MV-4-11 (cell line): ENCODE data around the gene CSHL1.
"Not testable (repeated sequence)": the region's sequence is repeated elsewhere in the genome, so short reads cannot be mapped to it uniquely, and the experiment has no call there.

Experiments used
- DNase-seq: peaks from one replicate; lab custom pipeline; 2025; lab: John Stamatoyannopoulos, UW

The CSHL1 gene

DNA sequence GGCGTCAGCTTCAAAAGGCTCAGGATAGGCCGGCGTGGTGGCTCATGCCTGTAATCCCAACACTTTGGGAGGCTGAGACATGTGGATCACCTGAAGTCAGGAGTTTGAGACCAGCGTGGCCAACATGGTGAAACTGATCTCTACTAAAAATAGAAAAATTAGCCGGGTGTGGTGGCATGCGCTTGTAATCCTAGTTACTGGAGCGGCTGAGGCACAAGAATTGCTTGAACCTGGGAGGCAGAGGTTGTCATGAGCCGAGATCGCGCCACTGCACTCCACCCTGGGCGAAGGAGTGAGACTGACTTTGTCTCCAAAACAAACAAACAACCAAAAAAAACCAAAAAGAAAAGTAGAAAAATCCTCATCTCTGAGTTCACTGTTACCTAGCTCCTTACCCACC is 25.9 kb downstream of the CSHL1 start:
- DNase-seq, result not testable (repeated sequence)

DNA sequence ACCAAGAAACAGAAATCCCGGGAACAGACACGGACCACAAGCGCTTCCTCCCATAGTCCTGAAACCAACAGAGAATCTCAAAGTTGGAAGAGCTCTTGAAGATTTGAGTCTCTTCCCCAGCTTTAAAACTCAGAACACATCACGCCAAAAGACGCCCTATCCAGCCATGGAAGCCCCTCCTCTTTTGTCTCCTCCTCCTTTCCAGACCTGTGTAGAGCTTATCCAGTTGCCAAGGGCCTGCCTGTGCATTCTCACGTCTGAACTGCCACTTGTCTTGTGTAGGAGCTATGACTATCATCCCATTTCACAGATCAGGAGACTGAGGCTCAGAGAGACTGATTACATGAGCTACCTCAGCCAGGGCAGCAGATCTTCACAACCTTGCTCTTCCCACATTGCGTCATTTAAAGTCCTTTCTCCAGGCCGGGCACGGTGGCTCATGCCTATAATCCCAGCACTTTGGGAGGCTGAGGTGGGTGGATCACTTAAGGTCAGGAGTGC is 28.4 kb downstream of the CSHL1 start:
- not testable (repeated sequence) for DNase-seq

DNA sequence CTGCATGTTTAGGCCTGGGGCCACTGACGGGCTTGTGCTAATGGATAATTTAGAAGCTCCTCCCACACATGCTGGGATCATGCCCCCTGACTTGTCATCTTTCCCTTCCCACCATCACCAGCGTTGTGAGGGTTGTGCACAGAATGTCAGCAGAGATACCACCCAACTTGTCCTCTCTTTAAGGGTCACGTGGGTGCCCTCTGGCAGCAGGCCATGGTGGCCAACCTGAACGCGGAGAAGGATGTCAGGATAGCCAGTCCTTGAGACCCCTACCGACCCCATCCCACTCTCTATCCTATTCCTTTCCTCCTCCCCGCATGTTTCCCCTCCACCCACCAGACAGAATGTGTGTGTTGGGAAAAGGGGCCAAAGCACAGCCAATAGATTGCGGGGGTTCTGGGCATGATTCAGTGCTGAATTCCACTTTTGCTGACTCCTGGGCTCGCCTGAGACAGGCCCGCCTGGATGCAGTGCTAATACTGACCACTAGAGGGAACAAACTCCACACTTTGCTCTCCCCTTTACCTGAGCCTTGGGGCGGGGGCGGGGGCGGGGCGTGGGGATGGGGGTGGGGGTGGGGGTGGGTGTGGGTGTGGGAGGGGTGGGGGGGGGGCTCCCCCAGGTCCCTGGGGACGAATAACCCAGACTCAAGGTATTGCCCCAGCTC is 29.0 kb downstream of the CSHL1 start, which contains the start of gene GH2:
Gene GH2, minus strand, starts transcription at position 10 of the 667 bp plus-strand sequence. CDS start 143 bp downstream, outside the sequence.
- no peak for DNase-seq

DNA sequence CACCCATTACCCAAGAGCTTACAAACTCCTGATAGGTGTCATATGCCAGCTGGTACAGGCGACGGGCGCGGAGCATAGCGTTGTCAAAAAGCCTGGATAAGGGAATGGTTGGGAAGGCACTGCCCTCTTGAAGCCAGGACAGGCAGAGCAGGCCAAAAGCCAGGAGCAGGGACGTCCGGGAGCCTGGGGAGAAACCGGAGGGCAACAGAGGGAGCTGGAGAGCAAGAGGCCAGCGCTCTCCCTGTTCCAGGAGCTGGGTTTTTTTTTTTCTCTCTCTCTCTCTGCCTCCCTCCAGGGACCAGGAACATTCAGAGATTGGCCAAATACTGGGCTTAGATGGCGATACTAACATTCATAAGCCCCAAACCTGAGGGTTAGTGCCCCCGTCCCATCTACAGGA is 29.7 kb downstream of the CSHL1 start:
- DNase-seq, result not testable (repeated sequence)

DNA sequence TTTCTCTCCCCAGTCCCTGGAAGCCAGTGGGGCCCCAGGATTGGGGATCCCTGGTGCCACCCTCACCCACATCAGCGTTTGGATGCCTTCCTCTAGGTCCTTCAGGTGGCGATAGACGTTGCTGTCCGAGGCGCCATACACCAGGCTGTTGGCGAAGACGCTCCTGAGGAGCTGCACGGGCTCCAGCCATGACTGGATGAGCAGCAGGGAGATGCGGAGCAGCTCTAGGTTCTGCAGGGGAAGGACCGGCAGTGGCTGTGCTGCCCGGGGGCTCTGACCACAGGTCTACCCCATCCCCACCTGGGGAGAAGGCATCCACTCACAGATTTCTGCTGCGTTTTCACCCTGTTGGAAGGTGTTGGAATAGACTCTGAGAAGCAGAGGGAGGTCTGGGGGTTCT is 30.4 kb downstream of the CSHL1 start:
- no peak for DNase-seq

DNA sequence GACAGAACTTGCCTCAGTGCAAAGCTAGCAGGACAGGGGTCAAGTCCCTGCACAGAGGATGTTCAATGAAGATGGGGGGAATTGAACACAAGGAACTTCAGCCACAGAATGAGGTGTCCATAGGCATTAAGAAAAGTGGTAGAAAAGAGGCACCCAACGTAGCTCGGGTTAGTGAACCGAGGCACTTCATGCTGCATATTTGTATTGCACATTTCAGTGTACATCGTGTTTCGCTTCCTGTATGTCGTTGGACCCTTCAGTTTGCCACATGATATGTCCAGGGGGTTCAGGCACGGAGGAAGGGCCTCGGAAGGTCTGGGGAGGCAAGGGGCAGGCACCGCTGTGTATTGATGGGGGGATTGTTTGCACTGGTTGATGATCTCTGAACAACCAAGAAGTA is 32.6 kb downstream of the CSHL1 start:
- DNase-seq, result not testable (repeated sequence)

DNA sequence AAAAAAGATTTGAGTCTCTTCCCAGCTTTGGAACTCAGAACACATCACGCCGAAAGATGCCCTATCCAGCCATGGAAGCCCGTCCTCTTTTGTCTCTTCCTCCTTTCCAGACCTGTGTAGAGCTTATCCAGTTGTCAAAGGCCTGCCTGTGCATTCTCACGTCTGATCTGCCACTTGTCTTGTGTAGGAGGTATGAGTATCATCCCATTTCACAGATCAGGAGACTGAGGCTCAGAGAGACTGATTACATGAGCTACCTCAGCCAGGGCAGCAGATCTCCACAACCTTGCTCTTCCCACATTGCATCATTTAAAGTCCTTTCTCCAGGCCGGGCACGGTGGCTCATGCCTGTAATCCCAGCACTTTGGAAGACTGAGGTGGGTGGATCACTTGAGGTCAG is 36.4 kb downstream of the CSHL1 start:
- DNase-seq, result not testable (repeated sequence)

DNA sequence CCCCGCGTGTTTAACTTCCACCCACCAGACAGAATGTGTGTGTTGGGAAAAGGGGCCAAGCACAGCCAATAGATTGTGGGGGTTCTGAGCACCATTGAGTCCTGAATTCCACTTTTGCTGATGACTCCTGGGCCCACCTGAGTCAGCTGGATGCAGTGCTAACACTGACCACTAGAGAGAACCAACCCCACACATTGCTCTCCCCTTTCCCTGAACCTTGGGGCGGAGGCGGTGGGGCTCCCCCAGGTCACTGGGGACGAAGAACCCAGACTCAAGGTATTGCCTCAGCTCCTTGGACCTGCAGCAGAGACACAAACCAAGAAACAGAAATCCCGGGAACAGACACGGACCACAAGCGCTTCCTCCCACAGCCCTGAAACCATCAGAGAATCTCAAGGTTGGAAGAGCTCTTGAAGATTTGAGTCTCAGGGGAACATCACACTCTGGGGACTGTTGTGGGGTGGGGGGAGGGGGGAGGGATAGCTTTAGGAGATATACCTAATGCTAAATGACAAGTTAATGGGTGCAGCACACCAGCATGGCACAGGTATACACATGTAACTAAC is 36.9 kb downstream of the CSHL1 start:
- not testable (repeated sequence) for DNase-seq

DNA sequence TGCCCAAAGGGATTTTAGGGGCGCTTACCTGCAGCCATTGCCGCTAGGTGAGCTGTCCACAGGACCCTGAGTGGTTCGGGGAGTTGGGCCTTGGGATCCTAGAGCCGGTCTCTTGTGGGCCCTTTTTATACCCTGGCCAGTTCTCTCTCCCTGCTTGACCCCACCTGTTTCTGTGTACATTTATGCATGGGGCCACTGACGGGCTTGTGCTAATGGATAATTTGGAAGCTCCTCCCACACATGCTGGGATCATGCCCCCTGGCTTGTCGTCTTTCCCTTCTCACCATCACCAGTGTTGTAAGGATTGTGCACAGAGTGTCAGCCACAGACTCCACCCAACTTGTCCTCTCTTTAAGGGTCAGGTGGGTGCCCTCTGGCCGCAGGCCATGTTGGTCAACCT is 37.5 kb downstream of the CSHL1 start, which contains the start of gene CSH2:
Gene CSH2, minus strand, starts transcription at position 101 of the 400 bp plus-strand sequence. Its CDS starts 63 bp downstream, at position 38.
- DNase-seq, result not testable (repeated sequence)

DNA sequence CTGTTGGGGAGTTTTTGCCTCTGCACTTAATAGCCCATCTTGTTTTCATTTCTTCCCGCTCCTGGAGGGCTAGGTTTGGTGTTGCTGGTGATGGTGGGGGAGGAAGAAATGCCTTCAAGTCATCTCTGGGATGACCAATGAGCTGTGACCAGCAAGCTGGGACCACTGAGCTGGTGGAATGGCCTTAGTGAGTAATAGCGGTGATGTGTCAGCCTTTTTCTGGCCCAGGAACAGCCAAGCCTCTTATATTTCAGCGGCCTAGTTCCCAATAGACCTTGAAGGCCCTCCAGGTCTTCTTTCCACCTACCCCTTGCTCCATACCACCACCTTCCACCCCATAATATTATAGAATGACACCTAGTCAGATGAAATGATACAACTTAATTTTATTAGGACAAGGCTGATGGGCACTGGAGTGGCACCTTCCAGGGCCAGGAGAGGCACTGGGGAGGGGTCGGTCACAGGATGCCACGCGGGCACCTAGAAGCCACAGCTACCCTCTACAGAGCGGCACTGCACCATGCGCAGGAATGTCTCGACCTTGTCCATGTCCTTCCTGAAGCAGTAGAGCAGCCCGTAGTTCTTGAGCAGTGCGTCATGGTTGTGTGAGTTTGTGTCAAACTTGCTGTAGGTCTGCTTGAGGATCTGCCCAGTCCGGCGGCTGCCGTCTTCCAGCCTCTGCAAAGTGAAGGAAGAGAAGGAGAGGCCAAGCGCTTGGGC is 39.3 kb downstream of the CSHL1 start:
- DNase-seq, result not testable (repeated sequence)

DNA sequence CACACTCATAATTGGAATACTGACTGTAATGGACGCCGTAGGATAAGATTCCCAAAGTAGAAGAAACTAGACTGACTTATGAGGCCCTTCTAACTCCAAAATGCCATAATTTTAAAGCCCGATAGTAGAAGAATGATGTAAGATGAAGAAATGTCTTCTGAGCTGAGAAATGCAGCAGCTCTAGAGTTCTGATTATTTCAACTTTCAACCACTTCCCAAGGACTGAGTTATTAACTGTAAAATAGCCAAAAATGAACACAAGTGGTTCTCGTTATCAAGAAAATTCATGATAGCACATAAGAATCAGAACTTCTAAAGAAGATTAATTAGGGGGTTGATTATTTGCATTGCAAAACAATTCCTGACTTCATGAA is 40.8 kb downstream of the CSHL1 start:
- DNase-seq, result not testable (repeated sequence)

DNA sequence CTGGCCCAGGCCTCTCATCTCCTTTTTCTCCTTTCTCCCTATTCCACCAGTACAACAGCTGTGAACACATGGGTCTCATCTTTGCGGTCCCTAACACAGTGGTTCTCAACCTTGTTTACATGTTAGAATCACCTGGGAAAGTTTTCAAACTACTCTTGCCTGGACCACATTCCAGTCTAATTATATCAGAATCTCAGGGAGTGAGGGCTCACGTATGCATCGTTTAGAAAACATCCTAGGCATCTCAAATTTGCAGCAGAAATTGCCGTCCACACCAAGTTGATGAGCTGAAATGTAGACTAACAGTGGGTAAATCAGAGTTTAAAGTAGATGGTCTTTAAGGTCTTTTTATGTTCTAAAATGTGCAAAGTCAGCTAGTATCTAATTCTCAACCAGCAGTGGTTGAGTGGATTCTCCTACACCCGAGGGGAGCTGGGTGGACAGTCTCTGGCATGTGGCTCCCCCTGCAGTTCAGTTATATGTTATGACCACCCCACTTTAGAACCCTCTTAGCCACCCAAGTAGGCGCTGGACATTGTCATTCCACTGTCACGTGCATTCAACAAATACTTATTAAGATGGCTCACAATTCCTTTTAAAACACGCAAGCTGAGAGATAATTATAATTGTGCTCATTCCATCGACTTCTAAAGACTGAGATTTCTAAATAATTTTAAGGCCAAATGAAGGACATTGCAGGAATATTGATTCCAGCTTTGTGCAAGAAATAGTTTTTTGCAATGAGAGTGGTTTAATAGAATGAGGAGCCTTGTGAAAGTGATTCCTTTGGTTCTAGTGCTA is 41.4 kb downstream of the CSHL1 start:
- not testable (repeated sequence) for DNase-seq

DNA sequence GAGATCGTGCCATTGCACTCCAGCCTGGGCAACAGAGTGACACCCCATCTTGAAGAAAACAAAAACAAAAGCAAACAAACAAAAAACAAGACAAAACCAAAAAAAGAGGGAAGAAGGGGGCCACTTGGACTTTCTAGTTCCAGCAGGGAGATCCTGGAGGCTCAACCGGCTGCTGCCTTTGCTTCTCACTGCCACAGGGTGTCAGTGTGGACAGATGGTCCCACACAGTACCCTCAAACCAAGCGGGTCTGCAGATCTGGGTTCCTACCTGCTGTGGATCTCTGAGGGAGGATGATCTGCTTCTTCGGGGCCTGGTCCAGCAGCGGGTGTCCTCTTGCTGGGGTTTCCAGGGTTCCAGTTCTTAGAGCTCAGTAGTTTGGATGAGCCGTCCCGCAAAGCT is 44.4 kb downstream of the CSHL1 start:
- not testable (repeated sequence) for DNase-seq
